ENCODE results near the gene SV2B.

SV2B gene

GRCh38 chr15:91192285-91192684 lies 92.2 kb downstream of the SV2B start:
- DNase-seq (ENCODE audit: low read depth in 2 of 2) = no peak

GRCh38 chr15:91192690-91193377 lies 92.8 kb downstream of the SV2B start:
- no peak for DNase-seq (ENCODE audit: low read depth in 2 of 2)

- DNase-seq (ENCODE audit: low read depth in 2 of 2) = no peak
Observed at GRCh38 chr15:91193378-91193720, 93.3 kb downstream of the SV2B start.

GRCh38 chr15:91196127-91196526 lies 96.1 kb downstream of the SV2B start:
- no peak for DNase-seq (ENCODE audit: low read depth in 2 of 2)

GRCh38 chr15:91196768-91197167 lies 96.7 kb downstream of the SV2B start:
- no peak for DNase-seq (ENCODE audit: low read depth in 2 of 2)

GRCh38 chr15:91199511-91199910 lies 99.5 kb downstream of the SV2B start:
- no peak for DNase-seq (ENCODE audit: low read depth in 2 of 2)

- no peak for DNase-seq (ENCODE audit: low read depth in 2 of 2)
Observed at GRCh38 chr15:91200101-91200754, 100.2 kb downstream of the SV2B start.

- no peak for DNase-seq (ENCODE audit: low read depth in 2 of 2)
Observed at GRCh38 chr15:91202510-91203102, 102.5 kb downstream of the SV2B start.

- no peak for DNase-seq (ENCODE audit: low read depth in 2 of 2)
Observed at GRCh38 chr15:91203619-91204203, 103.7 kb downstream of the SV2B start.

GRCh38 chr15:91208371-91208770 lies 108.3 kb downstream of the SV2B start:
- DNase-seq (ENCODE audit: low read depth in 2 of 2) = no peak

GRCh38 chr15:91209318-91209717 lies 109.3 kb downstream of the SV2B start:
- no peak for DNase-seq (ENCODE audit: low read depth in 2 of 2)

- no peak for DNase-seq (ENCODE audit: low read depth in 2 of 2)
Observed at GRCh38 chr15:91209726-91210125, 109.7 kb downstream of the SV2B start.

- no peak for DNase-seq (ENCODE audit: low read depth in 2 of 2)
Observed at GRCh38 chr15:91214675-91215590, 114.9 kb downstream of the SV2B start.

- DNase-seq (ENCODE audit: low read depth in 2 of 2) = no peak
Observed at GRCh38 chr15:91216000-91216399, 115.9 kb downstream of the SV2B start.

- no peak for DNase-seq (ENCODE audit: low read depth in 2 of 2)
Observed at GRCh38 chr15:91219206-91219605, 119.1 kb downstream of the SV2B start.

GRCh38 chr15:91222052-91222451 lies 122.0 kb downstream of the SV2B start:
- no peak for DNase-seq (ENCODE audit: low read depth in 2 of 2)

- DNase-seq (ENCODE audit: low read depth in 2 of 2) = no peak
Observed at GRCh38 chr15:91223863-91224262, 123.8 kb downstream of the SV2B start.

GRCh38 chr15:91224755-91225380 lies 124.8 kb downstream of the SV2B start:
- DNase-seq (ENCODE audit: low read depth in 2 of 2) = no peak

GRCh38 chr15:91225741-91226140 lies 125.7 kb downstream of the SV2B start:
- no peak for DNase-seq (ENCODE audit: low read depth in 2 of 2)

- no peak for DNase-seq (ENCODE audit: low read depth in 2 of 2)
Observed at GRCh38 chr15:91227117-91227516, 127.1 kb downstream of the SV2B start.

- no peak for DNase-seq (ENCODE audit: low read depth in 2 of 2)
Observed at GRCh38 chr15:91227766-91228165, 127.7 kb downstream of the SV2B start.
